GM23338 (cell line): ENCODE data around the gene SCG5. TPM values are rescaled to one million over a fixed set of nuclear protein-coding genes. Genes with fewer than 3 reads are reported as not detected.

Source experiments
- ATAC-seq: fragments of 200-7000 bp; cut with Tn5 transposase; 3 replicates; pipeline ENCODE4 v1.9.1; 2020
- DNase-seq: peaks from one replicate; pipeline ENCODE4 v3.0.0-alpha.2; 2015; ENCODE audit warnings: low spot score
- H2AFZ ChIP-seq: fragments of 200-600 bp; sonication (generic); 2 replicates; pipeline ENCODE4 v1.8.0; 2016; ENCODE audit warnings: antibody characterized with exemption, mild to moderate bottlenecking, moderate library complexity
- H3F3A ChIP-seq: fragments of 200-600 bp; sonication (generic); replicated peaks from 2 replicates; pipeline ENCODE4 v1.8.0; 2017; ENCODE audit warnings: antibody characterized with exemption, mixed run types, low read depth
- H3K27ac ChIP-seq: fragments of 200-600 bp; sonication (generic); 2 replicates; pipeline ENCODE4 v1.6.1; 2016; ENCODE audit warnings: low read depth
- H3K27me3 ChIP-seq: fragments of 200-600 bp; sonication (generic); 2 replicates; pipeline ENCODE4 v1.8.0; 2016; ENCODE audit warnings: mild to moderate bottlenecking, mixed run types, moderate library complexity; ENCODE audit not compliant: insufficient read depth
- H3K36me3 ChIP-seq: fragments of 200-600 bp; sonication (generic); 2 replicates; pipeline ENCODE4 v1.8.0; 2016; ENCODE audit warnings: mild to moderate bottlenecking; ENCODE audit not compliant: insufficient read depth
- H3K4me1 ChIP-seq: fragments of 200-600 bp; sonication (generic); 2 replicates; pipeline ENCODE4 v1.8.0; 2016; ENCODE audit warnings: mild to moderate bottlenecking, moderate library complexity; ENCODE audit not compliant: insufficient read depth
- H3K4me2 ChIP-seq: fragments of 200-600 bp; sonication (generic); 2 replicates; pipeline ENCODE4 v1.7.1; 2017; ENCODE audit warnings: mixed run types
- H3K4me3 ChIP-seq: fragments of 200-600 bp; sonication (generic); 2 replicates; pipeline ENCODE4 v1.6.1; 2016; ENCODE audit warnings: mixed run types
- H3K79me2 ChIP-seq: fragments of 200-600 bp; sonication (generic); replicated peaks from 2 replicates; pipeline ENCODE4 v1.8.0; 2017; ENCODE audit warnings: mild to moderate bottlenecking; ENCODE audit not compliant: insufficient read depth
- H3K9me2 ChIP-seq: fragments of 200-600 bp; sonication (generic); 2 replicates; pipeline ENCODE4 v1.8.0; 2017; ENCODE audit not compliant: insufficient read depth
- H4K20me1 ChIP-seq: fragments of 200-600 bp; sonication (generic); replicated peaks from 2 replicates; pipeline ENCODE4 v1.8.0; 2017; ENCODE audit warnings: mild to moderate bottlenecking; ENCODE audit not compliant: insufficient read depth
- H3K27ac Mint-ChIP-seq: 2 replicates; pipeline ENCODE4 v1.8.0; 2020; ENCODE audit warnings: inconsistent platforms, mild to moderate bottlenecking, moderate library complexity, mixed read lengths
- H3K27me3 Mint-ChIP-seq: 3 replicates; pipeline ENCODE4 v1.8.0; 2022; ENCODE audit warnings: low read depth, mild to moderate bottlenecking, moderate library complexity, mixed read lengths, inconsistent platforms; ENCODE audit not compliant: insufficient read depth, poor library complexity
- H3K36me3 Mint-ChIP-seq: 3 replicates; pipeline ENCODE4 v1.8.0; 2021; ENCODE audit warnings: low read depth, mild to moderate bottlenecking, inconsistent platforms, moderate library complexity, mixed read lengths
- H3K4me1 Mint-ChIP-seq: 3 replicates; pipeline ENCODE4 v1.8.0; 2020; ENCODE audit warnings: mild to moderate bottlenecking, inconsistent platforms, mixed read lengths
- H3K4me3 Mint-ChIP-seq: 3 replicates; pipeline ENCODE4 v1.8.0; 2021; ENCODE audit warnings: moderate library complexity, mild to moderate bottlenecking, inconsistent platforms, mixed read lengths
- H3K9me3 Mint-ChIP-seq: 3 replicates; pipeline ENCODE4 v1.8.0; 2020; ENCODE audit warnings: moderate library complexity, mild to moderate bottlenecking, inconsistent platforms, mixed read lengths
- CREB1 ChIP-seq: fragments of 250-450 bp; sonication (Bioruptor Pico); IDR thresholded peaks from 2 replicates; pipeline ENCODE4 v1.5.0; 2020; ENCODE audit warnings: low read depth, mild to moderate bottlenecking, moderate library complexity
- EZH2 ChIP-seq: fragments of 200-600 bp; sonication (generic); IDR thresholded peaks from one replicate; pipeline ENCODE4 v1.8.0; 2017; ENCODE audit warnings: antibody characterized with exemption, mild to moderate bottlenecking, low read depth; ENCODE audit not compliant: unreplicated experiment
- EZH2phosphoT487 ChIP-seq: fragments of 200-600 bp; sonication (generic); IDR thresholded peaks from one replicate; pipeline ENCODE4 v1.8.1; 2018; ENCODE audit warnings: antibody characterized with exemption; ENCODE audit not compliant: unreplicated experiment
- JUNB ChIP-seq: IDR thresholded peaks from one replicate; pipeline ENCODE4 v1.6.1; 2016; ENCODE audit warnings: antibody characterized with exemption; ENCODE audit not compliant: unreplicated experiment
- NANOG ChIP-seq: IDR thresholded peaks from 2 replicates; pipeline ENCODE4 v1.6.1; 2016; ENCODE audit warnings: antibody characterized with exemption, borderline replicate concordance
- POLR2AphosphoS5 ChIP-seq: IDR thresholded peaks from 2 replicates; pipeline ENCODE4 v1.6.1; 2016; ENCODE audit warnings: antibody characterized with exemption, low read depth
- STAT1 ChIP-seq: IDR thresholded peaks from one replicate; pipeline ENCODE4 v1.6.1; 2016; ENCODE audit warnings: antibody characterized with exemption; ENCODE audit not compliant: unreplicated experiment
- ZNF114 ChIP-seq: fragments of 250-450 bp; sonication (Bioruptor Pico); IDR thresholded peaks from 2 replicates; pipeline ENCODE4 v1.5.0; 2020; ENCODE audit warnings: mild to moderate bottlenecking, moderate library complexity
- ZNF331 ChIP-seq: fragments of 250-450 bp; sonication (Bioruptor Pico); IDR thresholded peaks from 2 replicates; pipeline ENCODE4 v1.5.0; 2020; ENCODE audit warnings: low read depth, mild to moderate bottlenecking, moderate library complexity
- polyA plus RNA-seq: library from polyadenylated mRNA; unstranded; fragments of >200 nt; fragmentation: Nextera tagmentation; extraction: Ambion mirVana; gene quantifications from 2 replicates; pipeline ENCODE4 v1.2.1, GENCODE V29; 2016
- total RNA-seq: library from RNA; depleted of rRNA; stranded (reverse); fragments of >200 nt; shearing (Covaris generic); gene quantifications from 2 replicates; pipeline ENCODE4 v1.2.3, GENCODE V29; 2014
- TF ChIP-seq, protein P1 (sequence below), 2 experiments: fragments of 200-600 bp in 1 of 2; sonication (generic) in 1 of 2; conservative IDR thresholded peaks; 2 replicates each; pipeline versions ENCODE4 v1.5.1 to v1.6.1; 2016 to 2017; ENCODE audit warnings: antibody characterized with exemption in 2 of 2, low read depth in 2 of 2, mild to moderate bottlenecking in 2 of 2, moderate library complexity in 1 of 2
- TF ChIP-seq, protein P2 (sequence below): fragments of 250-450 bp; sonication (Bioruptor Pico); IDR thresholded peaks from 2 replicates; pipeline ENCODE4 v1.5.0; 2020; ENCODE audit warnings: mild to moderate bottlenecking, moderate library complexity
- TF ChIP-seq, protein P3 (sequence below): IDR thresholded peaks from 2 replicates; pipeline ENCODE4 v1.6.1; 2016; ENCODE audit warnings: antibody characterized with exemption
- TF ChIP-seq, protein P4 (sequence below): IDR thresholded peaks from one replicate; pipeline ENCODE4 v1.6.1; 2018; ENCODE audit warnings: antibody characterized with exemption; ENCODE audit not compliant: unreplicated experiment

Gene SCG5
- total and polyA plus RNA-seq, 2 experiments from 2014 or later: 48.1 to 73.3 TPM

DNA sequence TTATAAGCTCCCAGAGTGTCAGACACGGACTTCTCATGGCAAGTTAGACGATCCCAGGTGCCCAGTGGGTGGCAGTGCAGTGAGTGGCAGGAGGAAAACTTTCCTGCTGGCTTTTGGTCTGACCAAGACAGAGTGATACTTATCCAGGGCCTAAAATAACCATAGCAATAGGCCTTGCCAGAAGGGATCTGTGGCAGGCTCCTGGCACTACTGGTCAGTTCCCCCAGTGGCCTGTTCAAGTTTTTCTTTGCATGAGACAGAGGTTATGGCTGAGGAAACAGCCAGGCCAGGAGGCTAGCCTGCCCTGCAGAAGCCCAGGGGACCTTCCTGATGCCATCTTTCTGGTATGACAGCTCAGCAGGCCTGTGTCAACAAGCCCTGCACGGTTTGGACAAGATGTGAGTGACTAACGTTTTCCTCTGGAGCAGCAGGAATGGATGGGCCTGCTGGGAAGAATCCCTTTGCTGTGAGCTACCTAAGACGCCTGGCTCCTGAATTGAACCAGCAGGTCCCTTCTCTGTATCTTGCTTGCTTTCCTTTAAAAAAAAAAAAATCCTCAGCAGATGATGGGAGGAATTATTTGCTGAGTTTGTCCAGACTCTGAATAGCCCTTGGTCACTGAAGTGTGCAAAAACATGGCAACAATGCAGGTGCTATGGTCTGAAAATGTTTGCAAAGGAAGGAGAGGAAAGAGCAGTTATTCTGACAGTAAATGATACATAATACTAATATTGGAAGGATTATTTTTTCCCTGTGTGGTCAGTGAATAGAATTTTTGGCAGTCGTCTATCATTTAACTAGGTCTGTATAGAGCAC lies 18.0 kb downstream of the SCG5 start:
- peaks cover 2% of the 10 kb centered on the region; the same call in 2 of the 3 replicates for H3K4me1 Mint-ChIP-seq
- no peak overlapping the region for H2AFZ ChIP-seq
- no peaks in the 10 kb centered on the region for H3K36me3 ChIP-seq
- no peak overlapping the region for H3K27ac Mint-ChIP-seq
- ATAC-seq: no peak
- no peaks in the 10 kb centered on the region for H3K9me3 Mint-ChIP-seq
- H3K79me2 ChIP-seq: 0 out of 2 replicates have a peak, but pooled peaks cover 4% of the 10 kb centered on the region
- no peak overlapping the region for H3K27ac ChIP-seq
- peaks cover 6% of the 10 kb centered on the region; the same call in 1 of the 3 replicates for H3K36me3 Mint-ChIP-seq
- H3K4me2 ChIP-seq: no peak overlapping the region
- peaks cover 1% of the 10 kb centered on the region; the same call in 1 of the 2 replicates for H3K4me1 ChIP-seq
- H3K4me3 Mint-ChIP-seq: no peak overlapping the region
- H3K27me3 ChIP-seq: no peaks in the 10 kb centered on the region
- no peaks in the 10 kb centered on the region for H3F3A ChIP-seq
- peaks cover 8% of the 10 kb centered on the region; the same call in 1 of the 2 replicates for H4K20me1 ChIP-seq
- no peaks in the 10 kb centered on the region for H3K9me2 ChIP-seq
- TF ChIP-seq STAT1: no peak
- TF ChIP-seq ZNF114 (CRISPR knock-in tag): no peak
- TF ChIP-seq POLR2AphosphoS5: no peak
- TF ChIP-seq, protein P1, sequence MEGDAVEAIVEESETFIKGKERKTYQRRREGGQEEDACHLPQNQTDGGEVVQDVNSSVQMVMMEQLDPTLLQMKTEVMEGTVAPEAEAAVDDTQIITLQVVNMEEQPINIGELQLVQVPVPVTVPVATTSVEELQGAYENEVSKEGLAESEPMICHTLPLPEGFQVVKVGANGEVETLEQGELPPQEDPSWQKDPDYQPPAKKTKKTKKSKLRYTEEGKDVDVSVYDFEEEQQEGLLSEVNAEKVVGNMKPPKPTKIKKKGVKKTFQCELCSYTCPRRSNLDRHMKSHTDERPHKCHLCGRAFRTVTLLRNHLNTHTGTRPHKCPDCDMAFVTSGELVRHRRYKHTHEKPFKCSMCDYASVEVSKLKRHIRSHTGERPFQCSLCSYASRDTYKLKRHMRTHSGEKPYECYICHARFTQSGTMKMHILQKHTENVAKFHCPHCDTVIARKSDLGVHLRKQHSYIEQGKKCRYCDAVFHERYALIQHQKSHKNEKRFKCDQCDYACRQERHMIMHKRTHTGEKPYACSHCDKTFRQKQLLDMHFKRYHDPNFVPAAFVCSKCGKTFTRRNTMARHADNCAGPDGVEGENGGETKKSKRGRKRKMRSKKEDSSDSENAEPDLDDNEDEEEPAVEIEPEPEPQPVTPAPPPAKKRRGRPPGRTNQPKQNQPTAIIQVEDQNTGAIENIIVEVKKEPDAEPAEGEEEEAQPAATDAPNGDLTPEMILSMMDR (conservative IDR thresholded peaks at IDR 0.05; ENCODE audit: low read depth in 2 of 2): no peak
- TF ChIP-seq, protein P2, sequence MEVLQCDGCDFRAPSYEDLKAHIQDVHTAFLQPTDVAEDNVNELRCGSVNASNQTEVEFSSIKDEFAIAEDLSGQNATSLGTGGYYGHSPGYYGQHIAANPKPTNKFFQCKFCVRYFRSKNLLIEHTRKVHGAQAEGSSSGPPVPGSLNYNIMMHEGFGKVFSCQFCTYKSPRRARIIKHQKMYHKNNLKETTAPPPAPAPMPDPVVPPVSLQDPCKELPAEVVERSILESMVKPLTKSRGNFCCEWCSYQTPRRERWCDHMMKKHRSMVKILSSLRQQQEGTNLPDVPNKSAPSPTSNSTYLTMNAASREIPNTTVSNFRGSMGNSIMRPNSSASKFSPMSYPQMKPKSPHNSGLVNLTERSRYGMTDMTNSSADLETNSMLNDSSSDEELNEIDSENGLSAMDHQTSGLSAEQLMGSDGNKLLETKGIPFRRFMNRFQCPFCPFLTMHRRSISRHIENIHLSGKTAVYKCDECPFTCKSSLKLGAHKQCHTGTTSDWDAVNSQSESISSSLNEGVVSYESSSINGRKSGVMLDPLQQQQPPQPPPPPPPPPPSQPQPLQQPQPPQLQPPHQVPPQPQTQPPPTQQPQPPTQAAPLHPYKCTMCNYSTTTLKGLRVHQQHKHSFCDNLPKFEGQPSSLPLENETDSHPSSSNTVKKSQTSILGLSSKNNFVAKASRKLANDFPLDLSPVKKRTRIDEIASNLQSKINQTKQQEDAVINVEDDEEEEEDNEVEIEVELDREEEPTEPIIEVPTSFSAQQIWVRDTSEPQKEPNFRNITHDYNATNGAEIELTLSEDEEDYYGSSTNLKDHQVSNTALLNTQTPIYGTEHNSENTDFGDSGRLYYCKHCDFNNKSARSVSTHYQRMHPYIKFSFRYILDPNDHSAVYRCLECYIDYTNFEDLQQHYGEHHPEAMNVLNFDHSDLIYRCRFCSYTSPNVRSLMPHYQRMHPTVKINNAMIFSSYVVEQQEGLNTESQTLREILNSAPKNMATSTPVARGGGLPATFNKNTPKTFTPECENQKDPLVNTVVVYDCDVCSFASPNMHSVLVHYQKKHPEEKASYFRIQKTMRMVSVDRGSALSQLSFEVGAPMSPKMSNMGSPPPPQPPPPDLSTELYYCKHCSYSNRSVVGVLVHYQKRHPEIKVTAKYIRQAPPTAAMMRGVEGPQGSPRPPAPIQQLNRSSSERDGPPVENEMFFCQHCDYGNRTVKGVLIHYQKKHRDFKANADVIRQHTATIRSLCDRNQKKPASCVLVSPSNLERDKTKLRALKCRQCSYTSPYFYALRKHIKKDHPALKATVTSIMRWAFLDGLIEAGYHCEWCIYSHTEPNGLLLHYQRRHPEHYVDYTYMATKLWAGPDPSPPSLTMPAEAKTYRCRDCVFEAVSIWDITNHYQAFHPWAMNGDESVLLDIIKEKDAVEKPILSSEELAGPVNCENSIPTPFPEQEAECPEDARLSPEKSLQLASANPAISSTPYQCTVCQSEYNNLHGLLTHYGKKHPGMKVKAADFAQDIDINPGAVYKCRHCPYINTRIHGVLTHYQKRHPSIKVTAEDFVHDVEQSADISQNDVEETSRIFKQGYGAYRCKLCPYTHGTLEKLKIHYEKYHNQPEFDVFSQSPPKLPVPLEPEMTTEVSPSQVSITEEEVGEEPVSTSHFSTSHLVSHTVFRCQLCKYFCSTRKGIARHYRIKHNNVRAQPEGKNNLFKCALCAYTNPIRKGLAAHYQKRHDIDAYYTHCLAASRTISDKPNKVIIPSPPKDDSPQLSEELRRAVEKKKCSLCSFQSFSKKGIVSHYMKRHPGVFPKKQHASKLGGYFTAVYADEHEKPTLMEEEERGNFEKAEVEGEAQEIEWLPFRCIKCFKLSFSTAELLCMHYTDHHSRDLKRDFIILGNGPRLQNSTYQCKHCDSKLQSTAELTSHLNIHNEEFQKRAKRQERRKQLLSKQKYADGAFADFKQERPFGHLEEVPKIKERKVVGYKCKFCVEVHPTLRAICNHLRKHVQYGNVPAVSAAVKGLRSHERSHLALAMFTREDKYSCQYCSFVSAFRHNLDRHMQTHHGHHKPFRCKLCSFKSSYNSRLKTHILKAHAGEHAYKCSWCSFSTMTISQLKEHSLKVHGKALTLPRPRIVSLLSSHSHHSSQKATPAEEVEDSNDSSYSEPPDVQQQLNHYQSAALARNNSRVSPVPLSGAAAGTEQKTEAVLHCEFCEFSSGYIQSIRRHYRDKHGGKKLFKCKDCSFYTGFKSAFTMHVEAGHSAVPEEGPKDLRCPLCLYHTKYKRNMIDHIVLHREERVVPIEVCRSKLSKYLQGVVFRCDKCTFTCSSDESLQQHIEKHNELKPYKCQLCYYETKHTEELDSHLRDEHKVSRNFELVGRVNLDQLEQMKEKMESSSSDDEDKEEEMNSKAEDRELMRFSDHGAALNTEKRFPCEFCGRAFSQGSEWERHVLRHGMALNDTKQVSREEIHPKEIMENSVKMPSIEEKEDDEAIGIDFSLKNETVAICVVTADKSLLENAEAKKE (CRISPR knock-in tag): no peak
- TF ChIP-seq CREB1 (CRISPR knock-in tag): no peak
- TF ChIP-seq, protein P3, sequence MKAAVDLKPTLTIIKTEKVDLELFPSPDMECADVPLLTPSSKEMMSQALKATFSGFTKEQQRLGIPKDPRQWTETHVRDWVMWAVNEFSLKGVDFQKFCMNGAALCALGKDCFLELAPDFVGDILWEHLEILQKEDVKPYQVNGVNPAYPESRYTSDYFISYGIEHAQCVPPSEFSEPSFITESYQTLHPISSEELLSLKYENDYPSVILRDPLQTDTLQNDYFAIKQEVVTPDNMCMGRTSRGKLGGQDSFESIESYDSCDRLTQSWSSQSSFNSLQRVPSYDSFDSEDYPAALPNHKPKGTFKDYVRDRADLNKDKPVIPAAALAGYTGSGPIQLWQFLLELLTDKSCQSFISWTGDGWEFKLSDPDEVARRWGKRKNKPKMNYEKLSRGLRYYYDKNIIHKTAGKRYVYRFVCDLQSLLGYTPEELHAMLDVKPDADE: no peak
- TF ChIP-seq, protein P4, sequence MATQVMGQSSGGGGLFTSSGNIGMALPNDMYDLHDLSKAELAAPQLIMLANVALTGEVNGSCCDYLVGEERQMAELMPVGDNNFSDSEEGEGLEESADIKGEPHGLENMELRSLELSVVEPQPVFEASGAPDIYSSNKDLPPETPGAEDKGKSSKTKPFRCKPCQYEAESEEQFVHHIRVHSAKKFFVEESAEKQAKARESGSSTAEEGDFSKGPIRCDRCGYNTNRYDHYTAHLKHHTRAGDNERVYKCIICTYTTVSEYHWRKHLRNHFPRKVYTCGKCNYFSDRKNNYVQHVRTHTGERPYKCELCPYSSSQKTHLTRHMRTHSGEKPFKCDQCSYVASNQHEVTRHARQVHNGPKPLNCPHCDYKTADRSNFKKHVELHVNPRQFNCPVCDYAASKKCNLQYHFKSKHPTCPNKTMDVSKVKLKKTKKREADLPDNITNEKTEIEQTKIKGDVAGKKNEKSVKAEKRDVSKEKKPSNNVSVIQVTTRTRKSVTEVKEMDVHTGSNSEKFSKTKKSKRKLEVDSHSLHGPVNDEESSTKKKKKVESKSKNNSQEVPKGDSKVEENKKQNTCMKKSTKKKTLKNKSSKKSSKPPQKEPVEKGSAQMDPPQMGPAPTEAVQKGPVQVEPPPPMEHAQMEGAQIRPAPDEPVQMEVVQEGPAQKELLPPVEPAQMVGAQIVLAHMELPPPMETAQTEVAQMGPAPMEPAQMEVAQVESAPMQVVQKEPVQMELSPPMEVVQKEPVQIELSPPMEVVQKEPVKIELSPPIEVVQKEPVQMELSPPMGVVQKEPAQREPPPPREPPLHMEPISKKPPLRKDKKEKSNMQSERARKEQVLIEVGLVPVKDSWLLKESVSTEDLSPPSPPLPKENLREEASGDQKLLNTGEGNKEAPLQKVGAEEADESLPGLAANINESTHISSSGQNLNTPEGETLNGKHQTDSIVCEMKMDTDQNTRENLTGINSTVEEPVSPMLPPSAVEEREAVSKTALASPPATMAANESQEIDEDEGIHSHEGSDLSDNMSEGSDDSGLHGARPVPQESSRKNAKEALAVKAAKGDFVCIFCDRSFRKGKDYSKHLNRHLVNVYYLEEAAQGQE: no peak
- no peak for TF ChIP-seq JUNB
- no peak for TF ChIP-seq NANOG
- no peak for TF ChIP-seq EZH2
- TF ChIP-seq EZH2phosphoT487: no peak
- no peak for TF ChIP-seq ZNF331 (CRISPR knock-in tag)
- DNase-seq: no peak
- H3K4me3 ChIP-seq: no peak overlapping the region
- no peaks in the 10 kb centered on the region for H3K27me3 Mint-ChIP-seq
